ENCODE data around the gene UBAC2. TPM values are rescaled to one million over a fixed set of nuclear protein-coding genes. Genes with fewer than 3 reads are reported as not detected.

UBAC2 gene
- total RNA-seq, result 33.5 and 40.1 TPM in 2 replicates

DNA sequence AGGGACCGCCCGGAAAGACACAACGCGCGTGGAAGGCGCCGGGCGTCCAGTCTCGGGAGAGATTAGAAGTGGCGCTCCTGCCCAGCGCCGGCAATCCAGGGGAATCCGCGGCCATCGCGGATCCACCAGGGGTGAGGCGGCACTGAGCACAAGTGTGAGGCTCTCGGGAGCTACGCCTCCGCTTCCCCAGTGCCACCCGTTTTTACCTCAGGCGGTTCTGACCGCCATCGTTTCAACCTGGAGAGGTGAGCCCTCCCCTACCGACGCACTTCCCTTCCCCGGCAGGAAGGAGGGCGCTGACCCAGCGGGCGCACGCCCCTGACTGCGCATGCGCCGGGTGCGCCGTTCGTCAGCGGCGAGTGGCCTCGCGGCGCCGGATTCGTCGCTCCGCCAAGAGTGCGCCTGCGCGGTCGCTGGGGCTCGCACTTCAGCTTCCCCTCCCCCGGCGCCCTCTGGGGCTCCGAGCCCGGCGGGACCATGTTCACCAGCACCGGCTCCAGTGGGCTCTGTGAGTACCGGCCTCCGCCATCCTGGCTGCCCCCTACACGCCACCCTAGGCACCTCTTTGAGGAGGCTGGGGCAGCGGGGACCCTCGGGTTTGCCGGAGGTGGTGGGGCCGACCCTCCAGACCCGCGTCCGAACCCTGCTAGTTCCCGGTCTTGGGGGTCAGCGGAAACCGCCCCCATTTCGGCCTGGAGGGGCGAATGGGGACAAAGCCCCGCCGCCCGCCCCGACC lies at the start of gene UBAC2:
UBAC2 (plus strand) TSS at position 423 of the 736 bp plus-strand sequence; CDS start at position 478, 55 bp downstream.

DNA sequence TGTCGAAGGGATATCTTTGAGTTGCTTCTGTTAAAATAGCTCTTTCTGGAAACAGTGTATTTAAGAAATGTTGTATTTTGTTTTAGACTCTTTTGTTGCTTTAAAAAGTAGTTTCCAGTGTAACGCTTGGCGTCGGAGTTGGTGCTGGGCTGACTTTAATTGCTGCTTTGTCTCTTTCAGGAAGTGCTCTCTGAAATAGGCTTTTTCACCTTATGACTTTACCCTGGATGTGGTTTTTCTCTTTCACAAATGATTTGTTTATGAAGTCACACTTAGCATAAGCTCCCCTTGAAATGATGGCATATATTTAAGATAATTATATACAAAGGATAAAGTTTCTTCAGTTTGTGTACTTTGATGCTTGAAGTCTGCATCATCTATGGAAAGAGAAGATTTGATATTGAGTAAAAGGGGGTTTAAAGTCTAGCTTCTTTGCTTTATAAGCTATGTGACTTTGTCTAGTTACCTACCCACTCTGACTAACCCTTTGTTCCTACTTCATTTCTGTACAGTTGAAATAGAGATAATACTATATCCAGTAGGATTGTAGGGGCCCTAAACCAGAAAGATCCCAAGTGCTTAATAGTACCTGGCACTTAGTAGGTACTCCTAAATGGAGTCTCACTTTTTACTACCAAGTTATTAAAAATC lies 57.7 kb downstream of the UBAC2 start, which contains the start of gene GPR18:
GPR18 (minus strand) TSS at position 170 of the 651 bp plus-strand sequence. CDS start 2,507 bp downstream, outside the sequence.

DNA sequence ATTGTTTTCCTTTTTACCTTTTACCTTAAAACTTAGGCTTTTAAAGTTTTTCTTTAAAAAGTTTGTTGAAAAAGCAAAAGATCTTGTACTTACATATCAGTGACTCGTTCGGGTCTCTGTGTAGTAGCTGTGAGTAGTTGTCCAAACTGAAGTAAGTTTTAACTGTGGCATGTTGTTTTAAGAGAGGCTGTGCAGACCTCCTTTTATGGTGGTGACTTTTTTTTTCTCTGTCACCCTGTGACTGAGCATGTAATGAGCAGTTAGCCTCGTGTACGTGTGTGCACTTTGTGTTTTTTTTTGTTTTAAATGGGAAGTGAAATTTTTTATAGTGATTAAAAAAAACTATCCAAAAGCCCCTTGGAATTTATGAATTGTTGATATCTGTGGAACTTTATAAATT lies 106.6 kb downstream of the UBAC2 start, which contains the start of gene GPR183:
GPR183 (minus strand) TSS at position 153 of the 400 bp plus-strand sequence. CDS start 11,254 bp downstream, outside the sequence.

Other genes starting within 250 kb of the UBAC2 start
- gene DOCK9, start 222.8 kb upstream of the UBAC2 start, total RNA-seq, result 72.8 and 109 TPM in 2 replicates
- not detected in 2 replicates for gene GPR18, start 57.5 kb downstream of the UBAC2 start, total RNA-seq
- gene GPR183, start 106.5 kb downstream of the UBAC2 start, total RNA-seq, result 0.24 TPM in 1 of 2 replicates, not detected in the other

Data from tracheal epithelial cell (primary cell).